HepG2 (cell line): ENCODE measurements around the gene AMIGO1. TPM values are rescaled to one million over a fixed set of nuclear protein-coding genes. Genes with fewer than 3 reads are reported as not detected.

Source experiments
- CREB1 ChIP-seq, 2 experiments: fragments of 450-650 bp in 1 of 2; IDR thresholded peaks; 2 replicates each; pipeline ENCODE4 v1.6.1; 2016 to 2017; ENCODE audit warnings: control low read depth in 1 of 2, mild to moderate bottlenecking in 1 of 2, missing compliant biosample characterization in 1 of 2, missing genetic modification characterization in 1 of 2
- EZH2 ChIP-seq: conservative IDR thresholded peaks from 2 replicates; pipeline ENCODE4 v1.6.1; 2012; ENCODE audit warnings: mild to moderate bottlenecking, low read depth, low read length, moderate library complexity
- HMGXB3 ChIP-seq: sonication (generic); formaldehyde crosslinking; IDR thresholded peaks from 2 replicates; pipeline ENCODE4 v1.4.0; 2020; ENCODE audit warnings: missing genetic modification reagents, borderline replicate concordance
- KAT2B ChIP-seq: fragments of 150-350 bp; IDR thresholded peaks from 2 replicates; pipeline ENCODE4 v1.6.1; 2014; ENCODE audit warnings: low read depth, low read length, borderline replicate concordance
- MIER3 ChIP-seq: IDR thresholded peaks from 2 replicates; pipeline ENCODE4 v1.6.1; 2016; ENCODE audit warnings: missing compliant biosample characterization, borderline replicate concordance
- PBX3 ChIP-seq: sonication (generic); formaldehyde crosslinking; IDR thresholded peaks from 2 replicates; pipeline ENCODE4 v1.8.1; 2023; ENCODE audit warnings: missing genetic modification reagents, inconsistent platforms, borderline replicate concordance
- POLR2A ChIP-seq, 2 experiments: IDR thresholded peaks; 2 replicates each; pipeline ENCODE4 v1.6.1; 2011; ENCODE audit warnings: low read depth in 2 of 2, low read length in 2 of 2, mild to moderate bottlenecking in 1 of 2, moderate library complexity in 1 of 2; ENCODE audit not compliant: insufficient read depth in 1 of 2
- SMC3 ChIP-seq: IDR thresholded peaks from 2 replicates; pipeline ENCODE4 v1.6.1; 2011; ENCODE audit warnings: low read length, improper control_type of control experiment
- SRF ChIP-seq: IDR thresholded peaks from 2 replicates; pipeline ENCODE4 v1.6.1; 2011; ENCODE audit warnings: mild to moderate bottlenecking, low read depth, low read length, moderate library complexity
- STAT5B ChIP-seq: sonication (generic); formaldehyde crosslinking; IDR thresholded peaks from 2 replicates; pipeline ENCODE4 v1.4.0; 2020; ENCODE audit warnings: missing genetic modification reagents
- THRA ChIP-seq: sonication (generic); formaldehyde crosslinking; IDR thresholded peaks from 2 replicates; pipeline ENCODE4 v1.4.0; 2020; ENCODE audit warnings: missing genetic modification reagents, borderline replicate concordance
- XRCC5 ChIP-seq: fragments of 200-400 bp; formaldehyde crosslinking; optimal IDR thresholded peaks from 2 replicates; pipeline ENCODE3; 2017; ENCODE audit warnings: mild to moderate bottlenecking, low read length
- ZBTB21 ChIP-seq: sonication (generic); formaldehyde crosslinking; IDR thresholded peaks from 2 replicates; pipeline ENCODE4 v1.4.0; 2020; ENCODE audit warnings: missing genetic modification reagents
- ZC3H13 ChIP-seq: sonication (generic); formaldehyde crosslinking; IDR thresholded peaks from 2 replicates; pipeline ENCODE4 v1.8.1; 2023; ENCODE audit warnings: mild to moderate bottlenecking, missing genetic modification reagents, moderate library complexity
- ZFP1 ChIP-seq: IDR thresholded peaks from 2 replicates; pipeline ENCODE4 v1.6.1; 2016
- ZNF121 ChIP-seq: sonication (generic); formaldehyde crosslinking; IDR thresholded peaks from 2 replicates; pipeline ENCODE4 v1.5.0; 2020; ENCODE audit warnings: mild to moderate bottlenecking, missing genetic modification reagents
- ZNF124 ChIP-seq: sonication (generic); formaldehyde crosslinking; IDR thresholded peaks from 2 replicates; pipeline ENCODE4 v1.4.0; 2020; ENCODE audit warnings: missing genetic modification reagents
- ZNF580 ChIP-seq: IDR thresholded peaks from 2 replicates; pipeline ENCODE4 v1.6.1; 2016; ENCODE audit warnings: low read depth, borderline replicate concordance
- polyA plus RNA-seq, 8 experiments: library from polyadenylated mRNA; depleted of rRNA in 3 of 8; stranded (reverse) in 7 of 8; unstranded in 1 of 8; fragments of >200 nt; fragmentation: Illumina TruSeq in 4 of 8; extraction: Trizol in 4 of 8; gene quantifications; 2 replicates each; pipeline versions ENCODE4 v1.2.1 to v1.2.3, GENCODE V29; 2011 to 2016; ENCODE audit warnings: low read depth in 4 of 8, missing spikeins in 1 of 8, mixed read lengths in 1 of 8; ENCODE audit not compliant: insufficient read depth in 1 of 8
- total RNA-seq, 5 experiments: library from RNA; depleted of rRNA; stranded (reverse); fragments of >200 nt; fragmentation: Illumina TruSeq; extraction: Trizol; gene quantifications; 2 replicates each; pipeline ENCODE4 v1.2.3, GENCODE V29; 2016; ENCODE audit warnings: low read depth in 1 of 5
- TF ChIP-seq, protein P1 (sequence below): sonication (generic); formaldehyde crosslinking; IDR thresholded peaks from 2 replicates; pipeline ENCODE4 v1.4.0; 2020; ENCODE audit warnings: low read depth, missing genetic modification reagents

The AMIGO1 gene
- total and polyA plus RNA-seq, 2 of the 13 experiments (the other 11 are each of a cell fraction or from before 2014, with no cell fraction given) = 0.40 to 1.3 TPM

- TF ChIP-seq SRF (no peak), KAT2B (no peak), STAT5B (CRISPR knock-in tag) (no peak), ZFP1 (CRISPR knock-in tag) (no peak), POLR2A (IDR thresholded peaks at IDR 0.05; ENCODE audit: insufficient read depth in 1 of 2, low read depth in 2 of 2, low read length in 2 of 2) (peak; percentile 61 to 87; a peak in 3 of 4 replicates), THRA (CRISPR knock-in tag) (no peak), EZH2 (no peak), PBX3 (no peak), ZNF580 (CRISPR knock-in tag) (0 out of 2 replicates have a peak, but pooled peaks have one; percentile 30), HMGXB3 (CRISPR knock-in tag) (peak; percentile 53; the same call in 1 of the 2 replicates), ZNF124 (CRISPR knock-in tag) (no peak; the same call in 1 of the 2 replicates), ZBTB21 (CRISPR knock-in tag) (no peak), ZNF121 (CRISPR knock-in tag) (peak; percentile 78), SMC3 (peak; percentile 8; the same call in 1 of the 2 replicates), CREB1 (IDR thresholded peaks at IDR 0.05) (no peak), CREB1 (CRISPR knock-in tag; IDR thresholded peaks at IDR 0.05) (no peak), ZC3H13 (CRISPR knock-in tag) (peak; percentile 30; the same call in 1 of the 2 replicates), MIER3 (no peak; the same call in 1 of the 2 replicates), XRCC5 (peak; percentile 96)
- TF ChIP-seq, protein P1, sequence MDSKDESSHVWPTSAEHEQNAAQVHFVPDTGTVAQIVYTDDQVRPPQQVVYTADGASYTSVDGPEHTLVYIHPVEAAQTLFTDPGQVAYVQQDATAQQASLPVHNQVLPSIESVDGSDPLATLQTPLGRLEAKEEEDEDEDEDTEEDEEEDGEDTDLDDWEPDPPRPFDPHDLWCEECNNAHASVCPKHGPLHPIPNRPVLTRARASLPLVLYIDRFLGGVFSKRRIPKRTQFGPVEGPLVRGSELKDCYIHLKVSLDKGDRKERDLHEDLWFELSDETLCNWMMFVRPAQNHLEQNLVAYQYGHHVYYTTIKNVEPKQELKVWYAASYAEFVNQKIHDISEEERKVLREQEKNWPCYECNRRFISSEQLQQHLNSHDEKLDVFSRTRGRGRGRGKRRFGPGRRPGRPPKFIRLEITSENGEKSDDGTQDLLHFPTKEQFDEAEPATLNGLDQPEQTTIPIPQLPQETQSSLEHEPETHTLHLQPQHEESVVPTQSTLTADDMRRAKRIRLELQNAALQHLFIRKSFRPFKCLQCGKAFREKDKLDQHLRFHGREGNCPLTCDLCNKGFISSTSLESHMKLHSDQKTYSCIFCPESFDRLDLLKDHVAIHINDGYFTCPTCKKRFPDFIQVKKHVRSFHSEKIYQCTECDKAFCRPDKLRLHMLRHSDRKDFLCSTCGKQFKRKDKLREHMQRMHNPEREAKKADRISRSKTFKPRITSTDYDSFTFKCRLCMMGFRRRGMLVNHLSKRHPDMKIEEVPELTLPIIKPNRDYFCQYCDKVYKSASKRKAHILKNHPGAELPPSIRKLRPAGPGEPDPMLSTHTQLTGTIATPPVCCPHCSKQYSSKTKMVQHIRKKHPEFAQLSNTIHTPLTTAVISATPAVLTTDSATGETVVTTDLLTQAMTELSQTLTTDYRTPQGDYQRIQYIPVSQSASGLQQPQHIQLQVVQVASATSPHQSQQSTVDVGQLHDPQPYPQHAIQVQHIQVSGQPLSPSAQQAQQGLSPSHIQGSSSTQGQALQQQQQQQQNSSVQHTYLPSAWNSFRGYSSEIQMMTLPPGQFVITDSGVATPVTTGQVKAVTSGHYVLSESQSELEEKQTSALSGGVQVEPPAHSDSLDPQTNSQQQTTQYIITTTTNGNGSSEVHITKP (CRISPR knock-in tag) = no peak; the same call in 1 of the 2 replicates
Observed at GRCh38 chr1:109493805-109494539, 15.6 kb downstream of the AMIGO1 start, which contains the start of gene CYB561D1 (continued).
